Fibroblast of skin of right quadriceps (primary cell): ENCODE data around the gene MRPL27.
A peak's percentile ranks its signal among the peaks of the same experiment; 100 is the strongest.
"Not testable (repeated sequence)": the region's sequence is repeated elsewhere in the genome, so short reads cannot be mapped to it uniquely, and the experiment has no call there.

Experiments
- DNase-seq: peaks from one replicate; pipeline ENCODE4 v3.0.0-alpha.2; 2013

MRPL27 gene

GRCh38 chr17:50372758-50373556 is at the start of gene MRPL27, which contains the start of gene EME1:
TSS of gene MRPL27 (minus strand) at chr17:50373184. CDS start at chr17:50373170, 14 bp downstream.
TSS of gene EME1 (plus strand) at chr17:50373229. CDS start at chr17:50375209, 1,980 bp downstream.
- DNase-seq: peak; percentile 88

GRCh38 chr17:50422738-50423137 is 49.8 kb upstream of the MRPL27 start:
- DNase-seq: no peak

- DNase-seq: peak; percentile 54
These were observed 48.5 kb upstream of the MRPL27 start for GRCh38 chr17:50421308-50422051.

- DNase-seq: peak; percentile 42
These were observed 47.6 kb upstream of the MRPL27 start for GRCh38 chr17:50420419-50421112.

GRCh38 chr17:50419577-50419976 is 46.6 kb upstream of the MRPL27 start:
- not testable (repeated sequence) for DNase-seq

- no peak for DNase-seq
These were observed 41.8 kb upstream of the MRPL27 start for GRCh38 chr17:50414808-50415207.

GRCh38 chr17:50412188-50412732 is 39.3 kb upstream of the MRPL27 start:
- no peak for DNase-seq

- no peak for DNase-seq
These were observed 34.9 kb upstream of the MRPL27 start for GRCh38 chr17:50407921-50408320.

- DNase-seq: no peak
These were observed 33.6 kb upstream of the MRPL27 start for GRCh38 chr17:50406578-50406977.

GRCh38 chr17:50405351-50405750 is 32.4 kb upstream of the MRPL27 start:
- DNase-seq: not testable (repeated sequence)

- DNase-seq: not testable (repeated sequence)
These were observed 26.6 kb upstream of the MRPL27 start for GRCh38 chr17:50399591-50399990.

- not testable (repeated sequence) for DNase-seq
These were observed 25.7 kb upstream of the MRPL27 start for GRCh38 chr17:50398672-50399071.

GRCh38 chr17:50397919-50398285 is 24.9 kb upstream of the MRPL27 start:
- no peak for DNase-seq

GRCh38 chr17:50397111-50397918 is 24.3 kb upstream of the MRPL27 start, which contains the start of gene LRRC59:
TSS of gene LRRC59 (minus strand) at chr17:50397523. CDS start at chr17:50397317, 206 bp downstream.
- peak; percentile 83 for DNase-seq

- DNase-seq: peak; percentile 57
These were observed 23.5 kb upstream of the MRPL27 start for GRCh38 chr17:50396261-50397110.

- DNase-seq: no peak
These were observed 21.7 kb upstream of the MRPL27 start for GRCh38 chr17:50394711-50395110.

- no peak for DNase-seq
These were observed 20.7 kb upstream of the MRPL27 start for GRCh38 chr17:50393700-50394099.

- no peak for DNase-seq
These were observed 19.6 kb upstream of the MRPL27 start for GRCh38 chr17:50392621-50393020.

- no peak for DNase-seq
These were observed 16.6 kb upstream of the MRPL27 start for GRCh38 chr17:50389534-50389933.

- no peak for DNase-seq
These were observed 15.7 kb upstream of the MRPL27 start for GRCh38 chr17:50388728-50389127.

GRCh38 chr17:50386510-50386909 is 13.5 kb upstream of the MRPL27 start:
- DNase-seq: no peak
